ENCODE measurements around the gene FIGLA.
"Not testable (repeated sequence)": the region's sequence is repeated elsewhere in the genome, so short reads cannot be mapped to it uniquely, and the experiment has no call there.

FIGLA gene

DNA sequence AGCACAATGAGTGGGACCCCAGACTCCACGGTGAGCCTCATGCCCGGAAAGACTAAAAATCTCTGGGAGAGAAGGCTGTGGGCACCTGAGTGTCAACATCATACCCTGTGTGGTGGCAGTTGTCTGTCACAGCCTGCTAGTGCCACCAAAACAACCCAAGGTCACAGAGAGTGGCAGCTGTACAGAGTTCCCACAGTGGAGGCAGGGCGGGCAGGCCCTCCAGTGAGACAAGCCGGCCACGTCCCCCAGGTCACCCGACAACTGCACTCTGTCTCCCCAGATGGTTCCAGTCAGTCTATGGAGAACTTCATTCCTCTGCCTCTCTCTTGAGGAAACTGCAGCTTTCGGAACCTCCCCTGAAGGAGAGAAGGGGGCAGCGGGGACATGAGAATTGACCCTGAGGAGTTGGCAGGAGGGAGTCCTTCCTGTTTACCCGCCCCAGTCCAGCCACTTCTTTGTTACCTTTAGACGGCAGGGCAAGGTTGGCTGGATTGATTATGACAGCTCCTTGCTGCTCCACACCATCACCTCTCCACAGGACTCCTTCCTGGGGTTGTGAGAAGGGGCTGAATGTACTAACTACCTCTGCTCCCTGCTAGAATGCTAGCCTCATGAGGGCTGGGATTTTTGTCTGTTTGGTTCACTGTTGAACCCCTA lies 11.3 kb upstream of the FIGLA start:
- DNase-seq (ENCODE audit: low spot score in 2 of 2), result no peak
- Mint-ChIP-seq H3K4me3 (no peak overlapping the region), H3K4me1 (no peaks in the 10 kb centered on the region), H3K36me3 (ENCODE audit: insufficient read depth) (no peaks in the 10 kb centered on the region), H3K27ac (ENCODE audit: low read depth) (no peak overlapping the region), H3K27me3 (peaks cover 8% of the 10 kb centered on the region), H3K9me3 (peaks cover 7% of the 10 kb centered on the region)
- ATAC-seq (replicated peaks; ENCODE audit: extremely low read depth, poor library complexity, severe bottlenecking), result no peak

DNA sequence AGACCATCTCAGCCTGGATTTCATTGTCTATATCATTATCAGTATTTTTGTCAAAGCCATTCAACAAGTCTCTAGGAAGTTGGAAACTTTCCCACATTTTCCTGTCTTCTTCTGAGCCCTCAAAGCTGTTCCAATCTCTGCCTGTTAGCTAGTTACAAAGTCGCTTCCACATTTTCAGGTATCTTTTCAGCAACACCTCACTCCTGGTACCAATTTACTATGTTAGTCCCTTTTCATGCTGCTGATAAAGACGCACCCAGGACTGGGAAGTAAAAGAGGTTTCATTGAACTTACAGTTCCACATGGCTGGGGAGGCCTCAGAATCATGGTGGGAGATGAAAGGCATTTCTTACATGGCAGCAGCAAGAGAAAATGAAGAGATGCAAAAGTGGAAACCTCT lies 9.3 kb upstream of the FIGLA start:
- Mint-ChIP-seq H3K4me3 (no peak overlapping the region), H3K27me3 (peaks cover 8% of the 10 kb centered on the region), H3K4me1 (no peaks in the 10 kb centered on the region), H3K9me3 (peaks cover 7% of the 10 kb centered on the region), H3K36me3 (ENCODE audit: insufficient read depth) (no peaks in the 10 kb centered on the region), H3K27ac (ENCODE audit: low read depth) (no peak overlapping the region)
- ATAC-seq (replicated peaks; ENCODE audit: extremely low read depth, poor library complexity, severe bottlenecking), result no peak
- no peak for DNase-seq (ENCODE audit: low spot score in 2 of 2)

DNA sequence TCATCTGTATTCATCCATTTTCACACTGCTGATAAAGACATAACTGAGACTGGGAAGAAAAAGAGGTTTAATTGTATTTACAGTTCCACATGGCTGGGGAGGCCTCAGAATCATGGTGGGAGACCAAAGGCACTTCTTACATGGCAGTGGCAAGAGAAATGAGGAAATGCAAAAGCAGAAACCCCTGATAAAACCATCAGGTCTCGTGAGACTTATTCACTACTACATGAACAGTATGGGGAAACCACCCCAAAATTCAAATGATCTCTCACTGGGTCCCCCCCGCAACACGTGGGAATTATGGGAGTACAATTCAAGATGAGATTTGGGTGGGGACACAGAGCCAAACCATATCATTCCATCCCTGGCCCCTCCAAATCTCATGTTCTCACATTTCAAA lies 7.6 kb upstream of the FIGLA start:
- not testable (repeated sequence) for H3K9me3 Mint-ChIP-seq; H3K27ac Mint-ChIP-seq (ENCODE audit: low read depth); H3K4me1 Mint-ChIP-seq; H3K27me3 Mint-ChIP-seq; DNase-seq (ENCODE audit: low spot score in 2 of 2); H3K36me3 Mint-ChIP-seq (ENCODE audit: insufficient read depth); ATAC-seq (replicated peaks; ENCODE audit: extremely low read depth, poor library complexity, severe bottlenecking); H3K4me3 Mint-ChIP-seq

DNA sequence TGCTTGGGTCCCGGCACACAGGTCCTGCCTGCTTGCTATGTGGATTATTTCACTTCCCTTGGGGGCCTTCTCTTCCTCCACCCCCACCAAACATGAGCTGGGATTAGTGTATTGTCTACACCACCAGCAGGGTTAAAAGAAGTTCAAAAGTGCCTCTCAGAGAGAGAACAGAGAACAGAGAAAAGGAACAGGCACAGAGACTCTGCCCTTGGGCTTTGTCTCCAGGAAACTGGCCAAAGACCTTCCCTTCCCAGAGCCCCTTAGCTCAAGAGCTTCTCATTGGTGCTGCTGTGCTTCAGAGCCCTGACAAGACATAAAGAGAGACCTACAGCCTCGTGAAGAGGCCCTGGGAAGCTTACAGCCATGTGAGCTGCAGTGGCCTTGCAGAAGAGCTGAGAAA lies 7.1 kb upstream of the FIGLA start:
- Mint-ChIP-seq H3K27me3 (peaks cover 8% of the 10 kb centered on the region), H3K27ac (ENCODE audit: low read depth) (no peak overlapping the region), H3K36me3 (ENCODE audit: insufficient read depth) (no peaks in the 10 kb centered on the region), H3K9me3 (peaks cover 7% of the 10 kb centered on the region), H3K4me3 (no peak overlapping the region), H3K4me1 (no peaks in the 10 kb centered on the region)
- DNase-seq (ENCODE audit: low spot score in 2 of 2) (no peak), ATAC-seq (replicated peaks; ENCODE audit: extremely low read depth, poor library complexity, severe bottlenecking) (no peak)

DNA sequence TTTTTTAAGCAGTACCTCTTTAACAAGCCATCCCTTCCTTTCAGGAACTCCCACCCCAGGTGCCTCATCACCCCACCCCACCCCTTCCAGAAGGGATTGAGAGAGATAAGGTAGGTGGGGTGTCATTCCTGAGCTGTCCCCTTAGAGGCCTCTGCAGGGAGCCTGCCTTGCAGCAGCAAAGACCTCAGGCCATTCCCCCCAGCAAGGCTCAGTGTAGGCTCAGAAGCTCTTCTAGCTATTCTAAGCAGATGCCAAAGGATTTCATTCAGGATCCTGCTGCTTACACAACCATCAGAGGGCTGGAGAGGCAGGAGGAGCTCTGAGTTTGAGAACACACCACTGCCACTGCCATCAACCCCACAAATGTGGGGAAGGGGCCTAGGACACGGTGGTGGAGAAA lies 5.8 kb upstream of the FIGLA start:
- DNase-seq (ENCODE audit: low spot score in 2 of 2), result no peak
- Mint-ChIP-seq H3K36me3 (ENCODE audit: insufficient read depth) (no peaks in the 10 kb centered on the region), H3K9me3 (peaks cover 7% of the 10 kb centered on the region), H3K4me1 (no peaks in the 10 kb centered on the region), H3K4me3 (no peak overlapping the region), H3K27ac (ENCODE audit: low read depth) (no peak overlapping the region), H3K27me3 (peaks cover 18% of the 10 kb centered on the region)
- no peak for ATAC-seq (replicated peaks; ENCODE audit: extremely low read depth, poor library complexity, severe bottlenecking)

DNA sequence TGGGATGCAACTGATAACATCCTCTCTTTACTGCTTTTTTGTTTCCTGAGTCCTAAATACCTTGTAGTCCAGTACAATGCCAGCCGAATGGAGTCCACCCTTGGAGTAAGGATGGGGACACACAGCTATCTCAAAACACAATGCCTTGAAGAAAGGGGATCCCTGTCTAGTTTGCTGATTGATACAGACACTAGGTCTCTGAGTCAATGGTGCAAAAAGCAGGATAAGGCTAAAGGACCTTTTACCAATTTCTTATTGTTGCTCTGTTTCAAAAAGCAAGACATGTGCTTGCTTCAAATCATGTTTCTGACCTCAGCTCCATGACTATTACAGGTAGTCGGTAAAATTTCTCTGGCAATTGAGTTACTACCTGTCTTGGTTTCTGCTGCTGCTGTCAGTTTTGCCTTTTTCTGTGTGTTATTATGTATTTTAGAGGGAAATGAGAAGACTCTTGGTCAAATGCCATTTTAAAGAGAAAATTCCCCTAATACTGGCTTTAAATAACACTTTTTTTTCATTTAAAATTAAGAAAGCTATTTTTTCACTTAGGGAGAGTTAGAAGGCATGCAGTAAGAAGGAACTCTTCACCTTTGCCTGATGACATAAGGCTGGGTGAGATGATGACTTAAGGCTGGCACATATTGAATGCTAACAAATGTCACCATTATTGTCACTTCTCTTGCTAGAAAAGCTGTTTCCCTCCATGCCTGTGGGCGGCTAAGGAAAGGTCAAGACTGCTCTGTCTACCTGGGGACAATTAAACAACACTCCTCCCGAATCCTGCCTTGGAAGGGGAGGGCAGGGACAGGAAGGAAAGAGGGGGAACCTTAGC lies 4.9 kb upstream of the FIGLA start:
- ATAC-seq (replicated peaks; ENCODE audit: extremely low read depth, poor library complexity, severe bottlenecking), result no peak
- no peaks in the 10 kb centered on the region for H3K36me3 Mint-ChIP-seq (ENCODE audit: insufficient read depth)
- H3K4me1 Mint-ChIP-seq, result no peaks in the 10 kb centered on the region
- peaks cover 25% of the 10 kb centered on the region for H3K27me3 Mint-ChIP-seq
- peaks cover 7% of the 10 kb centered on the region for H3K9me3 Mint-ChIP-seq
- no peak overlapping the region for H3K27ac Mint-ChIP-seq (ENCODE audit: low read depth)
- H3K4me3 Mint-ChIP-seq, result no peak overlapping the region
- no peak for DNase-seq (ENCODE audit: low spot score in 2 of 2)

DNA sequence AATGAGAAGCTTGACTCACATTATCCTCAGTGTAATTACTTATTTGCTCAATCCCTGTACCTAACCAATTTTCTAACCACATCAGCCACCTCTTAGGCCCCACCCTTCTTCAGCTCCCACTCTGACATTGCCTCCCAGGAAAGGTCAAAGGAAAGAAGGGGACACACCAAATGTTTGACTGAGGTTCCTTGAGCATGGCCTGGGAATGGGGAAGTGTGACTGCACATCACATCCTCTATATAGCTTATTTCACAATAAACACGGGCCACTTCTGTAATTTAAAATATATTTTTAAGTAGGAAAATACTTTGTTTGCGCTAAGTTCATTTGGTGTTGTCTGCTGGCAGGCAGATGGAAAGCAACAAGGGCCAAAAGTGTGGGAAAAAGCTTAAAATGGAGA lies 3.0 kb upstream of the FIGLA start:
- no peak for DNase-seq (ENCODE audit: low spot score in 2 of 2)
- H3K9me3 Mint-ChIP-seq, result no peaks in the 10 kb centered on the region
- H3K36me3 Mint-ChIP-seq (ENCODE audit: insufficient read depth), result no peaks in the 10 kb centered on the region
- no peak overlapping the region for H3K4me3 Mint-ChIP-seq
- no peak for ATAC-seq (replicated peaks; ENCODE audit: extremely low read depth, poor library complexity, severe bottlenecking)
- peaks cover 31% of the 10 kb centered on the region for H3K27me3 Mint-ChIP-seq
- H3K4me1 Mint-ChIP-seq, result peaks cover 7% of the 10 kb centered on the region
- H3K27ac Mint-ChIP-seq (ENCODE audit: low read depth), result no peak overlapping the region

DNA sequence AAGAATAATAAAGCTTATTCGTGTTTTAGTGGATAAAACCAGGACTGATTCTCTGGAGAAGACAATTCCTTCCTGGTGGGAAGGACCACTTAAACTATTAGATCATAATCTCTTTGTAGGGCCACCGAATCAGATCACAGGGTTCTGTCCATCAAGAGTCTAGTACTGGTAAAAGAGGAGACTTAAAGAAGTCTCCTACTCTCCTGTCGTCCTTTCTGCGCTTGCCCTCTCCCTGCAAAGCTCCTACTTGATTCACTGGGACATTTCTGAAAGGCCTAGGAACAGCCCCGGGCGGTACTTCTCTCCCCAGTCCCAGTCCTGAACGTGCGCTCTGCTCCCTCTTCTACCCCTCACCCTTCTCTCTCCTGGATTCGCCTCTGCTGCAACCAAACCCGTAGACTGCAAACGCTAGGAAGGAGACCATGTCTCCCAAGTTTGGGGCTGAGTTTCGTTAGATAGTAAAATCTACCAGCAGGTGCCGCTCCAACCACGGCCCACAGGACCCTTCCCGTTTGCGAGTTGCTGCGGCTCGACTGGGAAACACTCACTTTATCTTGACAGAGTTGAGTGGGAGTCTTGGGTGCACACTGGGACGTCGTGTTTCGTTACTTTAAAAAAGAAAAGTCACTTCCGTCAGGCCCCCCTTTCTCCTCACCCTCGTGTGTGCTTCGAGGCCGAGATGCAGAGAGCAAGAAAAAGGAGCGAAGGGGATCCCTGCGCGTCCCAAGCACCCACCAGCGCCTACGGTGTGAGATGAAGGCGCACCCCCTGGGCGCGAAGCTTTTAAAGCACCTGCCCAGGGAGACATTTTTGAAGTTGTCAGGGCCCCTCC lies 923 bp downstream of the FIGLA start:
- Mint-ChIP-seq H3K27ac (ENCODE audit: low read depth) (no peak overlapping the region), H3K9me3 (no peaks in the 10 kb centered on the region), H3K27me3 (peaks cover 55% of the 10 kb centered on the region)

DNA sequence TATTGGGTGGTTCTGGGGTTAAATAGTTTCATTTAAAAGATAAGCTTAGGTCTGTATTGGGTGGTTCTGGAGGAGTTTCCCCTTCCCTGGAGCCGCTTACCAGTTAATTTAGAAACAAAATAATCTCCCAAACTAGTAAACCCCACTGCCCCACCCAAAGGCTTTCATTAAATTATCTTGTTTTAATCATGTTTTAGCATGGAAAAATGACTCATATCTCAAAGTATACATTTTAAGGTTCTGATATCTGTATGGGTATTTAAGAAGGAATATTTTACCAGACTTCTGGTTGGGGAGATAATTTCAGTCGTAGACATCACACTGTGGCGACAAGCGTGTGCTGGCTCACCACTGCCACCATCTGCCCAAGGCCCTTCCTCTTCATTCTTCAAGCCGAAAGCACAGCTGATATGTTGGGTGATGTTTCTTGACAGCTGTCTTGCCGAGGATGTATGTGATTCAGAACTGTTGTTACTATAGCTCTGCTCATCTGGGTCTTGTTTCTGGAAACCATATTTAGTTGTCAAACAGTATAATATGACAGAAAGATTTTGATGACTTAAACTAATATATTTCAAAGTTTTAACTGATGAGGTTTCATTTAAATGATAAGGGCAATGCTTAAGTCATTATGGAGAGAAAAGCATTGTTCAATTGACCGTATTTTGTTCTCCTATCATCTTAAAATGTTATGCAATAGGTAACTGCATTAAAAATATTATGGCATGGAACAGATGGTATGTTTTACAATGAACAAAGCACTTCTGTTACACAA lies 5.1 kb downstream of the FIGLA start:
- Mint-ChIP-seq H3K36me3 (ENCODE audit: insufficient read depth) (no peaks in the 10 kb centered on the region), H3K27me3 (peaks cover 44% of the 10 kb centered on the region), H3K4me1 (peaks cover 7% of the 10 kb centered on the region), H3K9me3 (no peaks in the 10 kb centered on the region), H3K4me3 (no peak overlapping the region), H3K27ac (ENCODE audit: low read depth) (no peak overlapping the region)
- ATAC-seq (replicated peaks; ENCODE audit: extremely low read depth, poor library complexity, severe bottlenecking) (no peak), DNase-seq (ENCODE audit: low spot score in 2 of 2) (no peak)

More for the DNA sequence above, 923 bp downstream of the FIGLA start:
- Mint-ChIP-seq H3K4me3 (peak overlapping the region; percentile 67), H3K4me1 (peaks cover 7% of the 10 kb centered on the region), H3K36me3 (ENCODE audit: insufficient read depth) (no peaks in the 10 kb centered on the region)
- DNase-seq (ENCODE audit: low spot score in 2 of 2), result peak; percentile 28 to 39
- ATAC-seq (replicated peaks; ENCODE audit: extremely low read depth, poor library complexity, severe bottlenecking), result peak; percentile 58

DNA sequence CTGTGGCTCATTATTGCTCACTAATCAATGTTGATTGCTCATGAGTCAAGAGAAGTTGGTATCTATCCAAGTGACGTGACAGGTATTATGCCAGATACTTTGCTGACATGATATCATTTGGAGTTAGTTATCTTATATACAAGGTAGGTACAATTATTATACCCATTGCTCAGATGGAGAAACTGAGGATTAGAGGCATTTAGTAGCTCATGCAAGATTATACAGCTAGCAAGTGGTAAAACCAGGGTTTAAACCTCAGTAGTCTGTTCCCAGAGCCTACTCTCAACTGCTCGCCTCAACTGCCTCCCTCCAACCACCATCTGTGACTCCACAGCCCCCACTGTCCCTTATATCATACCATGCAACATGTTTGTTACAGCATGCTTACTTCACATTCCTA lies 6.1 kb downstream of the FIGLA start:
- Mint-ChIP-seq H3K27me3 (peaks cover 46% of the 10 kb centered on the region), H3K27ac (ENCODE audit: low read depth) (no peak overlapping the region), H3K9me3 (no peaks in the 10 kb centered on the region), H3K36me3 (ENCODE audit: insufficient read depth) (no peaks in the 10 kb centered on the region), H3K4me1 (peaks cover 1% of the 10 kb centered on the region), H3K4me3 (no peak overlapping the region)
- no peak for DNase-seq (ENCODE audit: low spot score in 2 of 2)
- no peak for ATAC-seq (replicated peaks; ENCODE audit: extremely low read depth, poor library complexity, severe bottlenecking)

DNA sequence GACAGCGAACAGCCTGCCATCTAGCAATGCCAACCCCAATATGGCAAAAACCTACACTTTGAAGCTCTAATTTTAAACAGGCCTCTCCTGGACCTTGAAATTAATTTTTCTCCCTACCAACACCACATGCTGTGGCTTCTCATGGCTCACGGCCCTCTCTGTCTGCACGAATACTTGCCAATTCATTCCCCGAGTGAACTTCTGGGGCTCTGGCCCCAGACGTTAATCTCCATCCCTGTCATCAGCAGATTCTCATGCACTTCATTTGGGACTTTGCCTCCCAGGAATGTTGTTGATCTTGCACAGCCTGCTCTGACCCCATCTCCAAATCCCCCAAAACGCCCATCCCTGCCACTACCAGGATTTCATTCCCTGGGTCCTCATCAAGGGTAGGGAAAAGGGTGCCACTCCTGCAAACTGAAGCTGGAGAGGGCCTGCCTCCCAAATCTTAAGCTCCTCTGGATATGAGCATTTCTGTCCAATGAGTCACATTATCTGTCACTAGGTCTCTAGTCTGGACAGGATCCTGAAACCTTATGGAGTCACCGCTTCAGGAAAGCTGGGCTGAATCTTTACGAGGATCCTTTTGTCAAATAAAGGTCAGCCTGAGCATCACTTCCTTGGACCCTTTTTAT lies 10.4 kb downstream of the FIGLA start:
- no peak overlapping the region for H3K27ac Mint-ChIP-seq (ENCODE audit: low read depth)
- no peak overlapping the region for H3K4me3 Mint-ChIP-seq
- H3K4me1 Mint-ChIP-seq, result no peaks in the 10 kb centered on the region
- no peaks in the 10 kb centered on the region for H3K9me3 Mint-ChIP-seq
- peaks cover 46% of the 10 kb centered on the region for H3K27me3 Mint-ChIP-seq
- DNase-seq (ENCODE audit: low spot score in 2 of 2) (no peak), ATAC-seq (replicated peaks; ENCODE audit: extremely low read depth, poor library complexity, severe bottlenecking) (no peak)
- no peaks in the 10 kb centered on the region for H3K36me3 Mint-ChIP-seq (ENCODE audit: insufficient read depth)

DNA sequence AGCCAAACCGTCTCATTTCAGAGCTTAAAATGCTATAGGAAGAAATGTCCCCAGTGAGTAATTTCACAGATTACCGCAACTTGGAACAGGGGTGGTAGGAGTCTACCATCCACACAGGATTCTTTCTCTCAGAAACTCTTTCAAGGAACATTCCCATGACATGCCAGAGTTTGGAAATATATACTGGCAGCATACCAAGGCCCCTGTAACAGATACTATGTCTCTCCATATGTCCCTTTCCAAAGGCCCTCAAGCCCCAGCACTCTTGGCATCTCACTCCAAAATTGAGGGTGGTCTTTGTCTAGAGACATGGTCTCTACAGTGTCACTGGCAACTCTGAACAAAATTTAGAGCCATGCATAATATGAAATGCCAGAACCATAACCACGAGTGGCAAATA lies 11.0 kb downstream of the FIGLA start:
- Mint-ChIP-seq H3K27me3 (peaks cover 52% of the 10 kb centered on the region), H3K27ac (ENCODE audit: low read depth) (no peak overlapping the region), H3K36me3 (ENCODE audit: insufficient read depth) (no peaks in the 10 kb centered on the region), H3K4me1 (no peaks in the 10 kb centered on the region), H3K9me3 (no peaks in the 10 kb centered on the region), H3K4me3 (no peak overlapping the region)
- DNase-seq (ENCODE audit: low spot score in 2 of 2) (no peak), ATAC-seq (replicated peaks; ENCODE audit: extremely low read depth, poor library complexity, severe bottlenecking) (no peak)

Data from central memory CD8-positive, alpha-beta T cell (primary cell).